ENCODE data around the gene PAQR9.

The PAQR9 gene

GRCh38 chr3:142914286-142914811 lies 49.1 kb downstream of the PAQR9 start:
- no peak for DNase-seq

DNA sequence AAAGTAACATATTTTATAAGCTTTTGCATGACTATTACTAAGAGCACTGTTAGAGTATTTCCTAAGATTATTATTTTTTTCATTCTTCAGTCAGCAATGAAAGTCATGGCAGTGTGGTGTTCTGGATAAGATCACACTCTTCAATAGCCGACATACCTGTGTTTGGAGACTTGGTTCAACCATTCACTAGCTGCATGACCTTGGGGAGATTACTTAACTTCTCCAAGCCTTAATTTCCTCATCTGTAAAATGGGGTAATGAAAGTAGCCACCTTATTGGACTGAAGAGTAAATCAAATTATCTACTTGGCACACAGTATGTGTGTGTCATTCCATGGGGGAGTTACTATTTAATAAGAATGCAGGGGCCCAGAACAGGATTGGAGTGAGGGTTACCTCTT lies 50.0 kb downstream of the PAQR9 start:
- no peak for DNase-seq

- no peak for DNase-seq
Observed at GRCh38 chr3:142912402-142913172, 50.9 kb downstream of the PAQR9 start.
